Measurements from ENCODE around the gene SH2B3.
"Not testable (repeated sequence)": the region's sequence is repeated elsewhere in the genome, so short reads cannot be mapped to it uniquely, and the experiment has no call there.

Gene SH2B3

GRCh38 chr12:111454716-111455447 is 49.2 kb downstream of the SH2B3 start:
- Mint-ChIP-seq H3K9me3 (no peaks in the 10 kb centered on the region), H3K4me1 (ENCODE audit: low read depth) (peaks cover 21% of the 10 kb centered on the region), H3K27me3 (no peaks in the 10 kb centered on the region), H3K4me3 (no peak overlapping the region), H3K27ac (peak overlapping the region; percentile 62), H3K36me3 (ENCODE audit: low read depth) (peaks cover 76% of the 10 kb centered on the region)
- no peak for DNase-seq

GRCh38 chr12:111455448-111456320 is 50.0 kb downstream of the SH2B3 start:
- no peaks in the 10 kb centered on the region for H3K9me3 Mint-ChIP-seq
- no peaks in the 10 kb centered on the region for H3K27me3 Mint-ChIP-seq
- H3K36me3 Mint-ChIP-seq (ENCODE audit: low read depth) = peaks cover 72% of the 10 kb centered on the region
- DNase-seq = no peak
- H3K27ac Mint-ChIP-seq = peak overlapping the region; percentile 71
- H3K4me1 Mint-ChIP-seq (ENCODE audit: low read depth) = peaks cover 17% of the 10 kb centered on the region
- no peak overlapping the region for H3K4me3 Mint-ChIP-seq

- DNase-seq = no peak
- H3K4me3 Mint-ChIP-seq = no peak overlapping the region
- peaks cover 64% of the 10 kb centered on the region for H3K36me3 Mint-ChIP-seq (ENCODE audit: low read depth)
- peaks cover 6% of the 10 kb centered on the region for H3K4me1 Mint-ChIP-seq (ENCODE audit: low read depth)
- H3K27me3 Mint-ChIP-seq = no peaks in the 10 kb centered on the region
- H3K9me3 Mint-ChIP-seq = no peaks in the 10 kb centered on the region
- no peak overlapping the region for H3K27ac Mint-ChIP-seq
These were observed 51.3 kb downstream of the SH2B3 start for GRCh38 chr12:111457071-111457470.

- H3K4me1 Mint-ChIP-seq (ENCODE audit: low read depth) = peaks cover 6% of the 10 kb centered on the region
- no peak overlapping the region for H3K4me3 Mint-ChIP-seq
- peaks cover 65% of the 10 kb centered on the region for H3K36me3 Mint-ChIP-seq (ENCODE audit: low read depth)
- H3K27ac Mint-ChIP-seq = no peak overlapping the region
- no peaks in the 10 kb centered on the region for H3K9me3 Mint-ChIP-seq
- no peak for DNase-seq
- no peaks in the 10 kb centered on the region for H3K27me3 Mint-ChIP-seq
These were observed 51.9 kb downstream of the SH2B3 start for GRCh38 chr12:111457577-111457976.

- Mint-ChIP-seq H3K4me3 (no peak overlapping the region), H3K4me1 (ENCODE audit: low read depth) (peaks cover 6% of the 10 kb centered on the region), H3K36me3 (ENCODE audit: low read depth) (peaks cover 65% of the 10 kb centered on the region), H3K27ac (peak overlapping the region; percentile 71), H3K27me3 (no peaks in the 10 kb centered on the region), H3K9me3 (no peaks in the 10 kb centered on the region)
- DNase-seq = no peak
These were observed 52.9 kb downstream of the SH2B3 start for GRCh38 chr12:111458546-111459172.

- DNase-seq; H3K9me3 Mint-ChIP-seq; H3K27me3 Mint-ChIP-seq; H3K4me3 Mint-ChIP-seq; H3K4me1 Mint-ChIP-seq (ENCODE audit: low read depth); H3K27ac Mint-ChIP-seq: not testable (repeated sequence)
- peaks cover 62% of the 10 kb centered on the region for H3K36me3 Mint-ChIP-seq (ENCODE audit: low read depth)
These were observed 54.4 kb downstream of the SH2B3 start for GRCh38 chr12:111460111-111460510.

GRCh38 chr12:111462210-111462769 is 56.6 kb downstream of the SH2B3 start:
- Mint-ChIP-seq H3K4me3 (no peak overlapping the region), H3K4me1 (ENCODE audit: low read depth) (peaks cover under 1% of the 10 kb centered on the region), H3K36me3 (ENCODE audit: low read depth) (peaks cover 50% of the 10 kb centered on the region), H3K27ac (peak overlapping the region; percentile 22), H3K9me3 (no peaks in the 10 kb centered on the region), H3K27me3 (no peaks in the 10 kb centered on the region)
- DNase-seq = no peak

GRCh38 chr12:111467092-111467856 is 61.6 kb downstream of the SH2B3 start:
- no peak for DNase-seq
- H3K27ac Mint-ChIP-seq = peak overlapping the region; percentile 50

GRCh38 chr12:111467857-111468241 is 62.1 kb downstream of the SH2B3 start:
- DNase-seq = no peak
- Mint-ChIP-seq H3K4me1 (ENCODE audit: low read depth) (peaks cover 10% of the 10 kb centered on the region), H3K27ac (peak overlapping the region; percentile 18), H3K27me3 (no peaks in the 10 kb centered on the region), H3K4me3 (no peak overlapping the region), H3K9me3 (no peaks in the 10 kb centered on the region), H3K36me3 (ENCODE audit: low read depth) (peaks cover 72% of the 10 kb centered on the region)

More at GRCh38 chr12:111467092-111467856, 61.6 kb downstream of the SH2B3 start:
- H3K4me3 Mint-ChIP-seq = no peak overlapping the region
- H3K36me3 Mint-ChIP-seq (ENCODE audit: low read depth) = peaks cover 71% of the 10 kb centered on the region
- peaks cover 10% of the 10 kb centered on the region for H3K4me1 Mint-ChIP-seq (ENCODE audit: low read depth)
- no peaks in the 10 kb centered on the region for H3K27me3 Mint-ChIP-seq
- no peaks in the 10 kb centered on the region for H3K9me3 Mint-ChIP-seq

GRCh38 chr12:111469401-111469800 is 63.7 kb downstream of the SH2B3 start:
- H3K4me1 Mint-ChIP-seq (ENCODE audit: low read depth) = peaks cover 10% of the 10 kb centered on the region
- no peak for DNase-seq
- peaks cover 73% of the 10 kb centered on the region for H3K36me3 Mint-ChIP-seq (ENCODE audit: low read depth)
- H3K9me3 Mint-ChIP-seq = no peaks in the 10 kb centered on the region
- no peak overlapping the region for H3K27ac Mint-ChIP-seq
- H3K4me3 Mint-ChIP-seq = no peak overlapping the region
- H3K27me3 Mint-ChIP-seq = no peaks in the 10 kb centered on the region

- H3K36me3 Mint-ChIP-seq (ENCODE audit: low read depth) = peaks cover 72% of the 10 kb centered on the region
- DNase-seq = no peak
- H3K27me3 Mint-ChIP-seq = no peaks in the 10 kb centered on the region
- H3K4me3 Mint-ChIP-seq = no peak overlapping the region
- H3K4me1 Mint-ChIP-seq (ENCODE audit: low read depth) = peaks cover 10% of the 10 kb centered on the region
- no peak overlapping the region for H3K27ac Mint-ChIP-seq
- no peaks in the 10 kb centered on the region for H3K9me3 Mint-ChIP-seq
These were observed 65.5 kb downstream of the SH2B3 start for GRCh38 chr12:111471236-111471635.

GRCh38 chr12:111482462-111482861 is 76.7 kb downstream of the SH2B3 start:
- Mint-ChIP-seq H3K36me3 (ENCODE audit: low read depth) (peaks cover 78% of the 10 kb centered on the region), H3K9me3 (no peaks in the 10 kb centered on the region), H3K27me3 (no peaks in the 10 kb centered on the region), H3K4me3 (no peak overlapping the region), H3K4me1 (ENCODE audit: low read depth) (no peaks in the 10 kb centered on the region), H3K27ac (no peak overlapping the region)
- no peak for DNase-seq

- Mint-ChIP-seq H3K27ac (no peak overlapping the region), H3K4me3 (no peak overlapping the region), H3K4me1 (ENCODE audit: low read depth) (no peaks in the 10 kb centered on the region), H3K27me3 (no peaks in the 10 kb centered on the region), H3K9me3 (no peaks in the 10 kb centered on the region), H3K36me3 (ENCODE audit: low read depth) (peaks cover 81% of the 10 kb centered on the region)
- no peak for DNase-seq
These were observed 82.5 kb downstream of the SH2B3 start for GRCh38 chr12:111488271-111488670.

GRCh38 chr12:111488798-111489197 is 83.1 kb downstream of the SH2B3 start:
- Mint-ChIP-seq H3K4me3 (no peak overlapping the region), H3K36me3 (ENCODE audit: low read depth) (peaks cover 79% of the 10 kb centered on the region), H3K27me3 (no peaks in the 10 kb centered on the region), H3K4me1 (ENCODE audit: low read depth) (no peaks in the 10 kb centered on the region), H3K9me3 (no peaks in the 10 kb centered on the region), H3K27ac (no peak overlapping the region)
- no peak for DNase-seq

Measured in activated T-cell treated with anti-CD3 and anti-CD28 coated beads, Interleukin-2, amount 50 U/mL, for 24 hours (primary cell).